Esophagus squamous epithelium (tissue), 4 donors: ENCODE data around the gene ACAP1.

Source experiments
- POLR2A ChIP-seq, 4 donors: fragments of 450-650 bp; IDR thresholded peaks; one replicate each; pipeline ENCODE4 v1.6.1; 2017; ENCODE audit warnings: antibody characterized with exemption in 4 of 4, mild to moderate bottlenecking in 4 of 4, moderate library complexity in 3 of 4
- TF ChIP-seq, protein P1 (sequence below), 6 experiments: fragments of 450-650 bp in 4 of 6; fragments of 200-600 bp in 2 of 6; sonication (generic) in 2 of 6; IDR thresholded peaks; one replicate each; pipeline ENCODE4 v1.5.1; 2016 to 2019; ENCODE audit warnings: antibody characterized with exemption in 6 of 6, mild to moderate bottlenecking in 4 of 6, moderate library complexity in 4 of 6

DNA sequence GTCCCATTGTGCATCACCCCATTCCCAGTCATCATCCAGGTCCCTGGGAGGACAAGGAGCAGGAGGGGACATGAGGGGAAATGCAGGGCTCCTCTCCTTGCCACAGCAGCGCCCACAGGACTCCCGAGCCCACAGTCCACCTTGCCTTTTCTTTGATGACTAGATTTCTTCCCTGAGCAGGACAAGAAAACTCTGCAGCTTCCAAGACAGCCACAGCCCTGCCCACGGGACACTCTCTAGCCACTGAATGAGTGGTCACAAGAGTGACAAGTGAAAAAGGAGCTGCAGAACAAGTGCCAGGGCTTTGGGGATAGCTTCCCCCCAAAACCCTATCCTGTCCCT is 11.9 kb upstream of the ACAP1 start:
- TF ChIP-seq, protein P1, sequence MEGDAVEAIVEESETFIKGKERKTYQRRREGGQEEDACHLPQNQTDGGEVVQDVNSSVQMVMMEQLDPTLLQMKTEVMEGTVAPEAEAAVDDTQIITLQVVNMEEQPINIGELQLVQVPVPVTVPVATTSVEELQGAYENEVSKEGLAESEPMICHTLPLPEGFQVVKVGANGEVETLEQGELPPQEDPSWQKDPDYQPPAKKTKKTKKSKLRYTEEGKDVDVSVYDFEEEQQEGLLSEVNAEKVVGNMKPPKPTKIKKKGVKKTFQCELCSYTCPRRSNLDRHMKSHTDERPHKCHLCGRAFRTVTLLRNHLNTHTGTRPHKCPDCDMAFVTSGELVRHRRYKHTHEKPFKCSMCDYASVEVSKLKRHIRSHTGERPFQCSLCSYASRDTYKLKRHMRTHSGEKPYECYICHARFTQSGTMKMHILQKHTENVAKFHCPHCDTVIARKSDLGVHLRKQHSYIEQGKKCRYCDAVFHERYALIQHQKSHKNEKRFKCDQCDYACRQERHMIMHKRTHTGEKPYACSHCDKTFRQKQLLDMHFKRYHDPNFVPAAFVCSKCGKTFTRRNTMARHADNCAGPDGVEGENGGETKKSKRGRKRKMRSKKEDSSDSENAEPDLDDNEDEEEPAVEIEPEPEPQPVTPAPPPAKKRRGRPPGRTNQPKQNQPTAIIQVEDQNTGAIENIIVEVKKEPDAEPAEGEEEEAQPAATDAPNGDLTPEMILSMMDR (IDR thresholded peaks at IDR 0.05): no peak
- no peak for TF ChIP-seq POLR2A (IDR thresholded peaks at IDR 0.05)
